ENCODE results near the gene BCL11B. TPM values are rescaled to one million over a fixed set of nuclear protein-coding genes. Genes with fewer than 3 reads are reported as not detected.

Gene BCL11B
- polyA plus RNA-seq, 3 donors = 0.01 TPM; not detected in 2

DNA sequence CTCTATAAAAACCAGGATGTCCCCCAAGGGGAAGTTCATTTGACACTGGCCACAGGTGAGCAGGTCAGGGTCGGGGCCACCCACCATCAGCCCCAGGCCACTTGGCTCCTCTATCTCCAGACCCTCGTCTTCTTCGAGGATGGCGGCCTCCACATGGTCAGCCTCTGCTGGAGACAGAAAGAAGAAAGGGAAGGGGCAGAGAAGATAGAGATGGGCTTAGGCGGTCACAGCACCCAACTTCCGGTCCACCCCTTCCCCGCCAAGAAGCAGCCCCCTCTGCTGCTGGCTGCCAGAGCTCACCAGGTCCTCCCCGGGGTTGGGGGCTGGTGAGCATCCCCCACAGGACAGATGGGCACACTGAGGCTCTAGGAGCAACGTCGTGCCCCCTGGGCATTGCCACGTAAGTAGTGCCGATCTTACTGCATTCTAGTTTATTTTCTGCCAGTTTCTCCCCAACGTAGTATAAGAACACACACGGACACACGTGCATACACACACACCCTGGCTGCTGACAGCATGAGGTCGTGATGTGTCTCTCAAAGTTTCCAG lies 14.2 kb downstream of the BCL11B start:
- Histone ChIP-seq H3K27me3 (ENCODE audit: control insufficient read depth in 2 of 2, insufficient read depth in 2 of 2, low read length in 2 of 2) (peaks cover 10 to 50% of the 10 kb centered on the region in 2 donors), H3K4me2 (replicated peaks; ENCODE audit: extremely low read depth, low read length, poor library complexity, severe bottlenecking) (no peak overlapping the region), H3K9ac (ENCODE audit: insufficient read depth, low read length, poor library complexity, severe bottlenecking) (no peak overlapping the region), H3K79me2 (ENCODE audit: insufficient read depth, low read length) (no peaks in the 10 kb centered on the region), H3K36me3 (replicated peaks in 1 of 2; ENCODE audit: control insufficient read depth in 1 of 2, insufficient read depth in 2 of 2, low read length in 2 of 2) (no peaks in the 10 kb centered on the region), H4K20me1 (ENCODE audit: insufficient read depth, low read length) (no peaks in the 10 kb centered on the region), H3K27ac (ENCODE audit: low read depth in 1 of 2, low read length in 2 of 2) (no peak overlapping the region), H2AFZ (ENCODE audit: insufficient read depth, low read depth, low read length, poor library complexity, severe bottlenecking) (no peak overlapping the region), H3K4me1 (ENCODE audit: control insufficient read depth in 1 of 2, insufficient read depth in 2 of 2, low read length in 2 of 2) (no peaks in the 10 kb centered on the region), H3K9me3 (replicated peaks in 1 of 2; ENCODE audit: control insufficient read depth in 1 of 2, insufficient read depth in 1 of 2, low read length in 2 of 2) (no peaks in the 10 kb centered on the region), H3K4me3 (replicated peaks in 1 of 3; ENCODE audit: low read depth in 2 of 3, low read length in 3 of 3) (no peak overlapping the region)
- peaks cover 0 to 3% (median 1%) of the 10 kb centered on the region in 7 donors for H3K9me3 Mint-ChIP-seq
- H3K36me3 Mint-ChIP-seq = no peaks in the 10 kb centered on the region
- H3K27me3 Mint-ChIP-seq (ENCODE audit: low read depth in 3 of 3) = peaks cover 36 to 62% (median 41%) of the 10 kb centered on the region in 3 donors
- no peak overlapping the region for H3K4me3 Mint-ChIP-seq
- H3K4me1 Mint-ChIP-seq = no peaks in the 10 kb centered on the region
- 83% methylated on average over 12 of the region's 16 CpGs for WGBS (ENCODE audit: insufficient coverage)
- TF ChIP-seq, protein P1, sequence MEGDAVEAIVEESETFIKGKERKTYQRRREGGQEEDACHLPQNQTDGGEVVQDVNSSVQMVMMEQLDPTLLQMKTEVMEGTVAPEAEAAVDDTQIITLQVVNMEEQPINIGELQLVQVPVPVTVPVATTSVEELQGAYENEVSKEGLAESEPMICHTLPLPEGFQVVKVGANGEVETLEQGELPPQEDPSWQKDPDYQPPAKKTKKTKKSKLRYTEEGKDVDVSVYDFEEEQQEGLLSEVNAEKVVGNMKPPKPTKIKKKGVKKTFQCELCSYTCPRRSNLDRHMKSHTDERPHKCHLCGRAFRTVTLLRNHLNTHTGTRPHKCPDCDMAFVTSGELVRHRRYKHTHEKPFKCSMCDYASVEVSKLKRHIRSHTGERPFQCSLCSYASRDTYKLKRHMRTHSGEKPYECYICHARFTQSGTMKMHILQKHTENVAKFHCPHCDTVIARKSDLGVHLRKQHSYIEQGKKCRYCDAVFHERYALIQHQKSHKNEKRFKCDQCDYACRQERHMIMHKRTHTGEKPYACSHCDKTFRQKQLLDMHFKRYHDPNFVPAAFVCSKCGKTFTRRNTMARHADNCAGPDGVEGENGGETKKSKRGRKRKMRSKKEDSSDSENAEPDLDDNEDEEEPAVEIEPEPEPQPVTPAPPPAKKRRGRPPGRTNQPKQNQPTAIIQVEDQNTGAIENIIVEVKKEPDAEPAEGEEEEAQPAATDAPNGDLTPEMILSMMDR (IDR thresholded peaks at IDR 0.05) = no peak
- H3K27ac Mint-ChIP-seq = no peak overlapping the region
- intact Hi-C loops (cut with micrococcal nuclease) = no loop called here
- DNase-seq = no peak

DNA sequence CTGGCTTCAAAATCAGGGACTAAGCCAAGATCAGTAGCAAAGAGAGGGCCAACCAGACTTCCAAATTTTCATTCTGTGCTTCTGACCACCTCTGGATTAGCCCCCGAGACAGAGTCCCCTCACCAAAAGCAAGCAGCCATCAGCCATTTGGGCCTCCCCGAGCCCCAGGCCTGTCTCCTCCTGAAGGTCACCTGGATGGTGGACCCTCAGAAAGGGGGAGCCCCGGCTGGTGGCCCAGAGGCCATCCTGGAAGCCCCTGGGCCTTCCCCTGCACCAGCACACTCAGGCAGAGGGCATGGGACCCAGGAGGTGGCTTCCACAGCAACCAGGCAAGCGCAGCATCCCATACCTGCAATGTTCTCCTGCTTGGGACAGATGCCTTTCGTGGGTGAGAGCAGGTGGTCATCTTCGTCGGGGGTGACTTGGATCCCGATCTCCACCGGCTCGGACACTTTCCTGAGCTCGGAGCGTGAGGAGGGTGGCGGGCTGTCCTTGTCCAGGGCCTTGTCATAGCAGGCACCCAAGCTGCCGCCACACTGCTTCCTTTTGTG lies 14.8 kb downstream of the BCL11B start:
- H3K36me3 ChIP-seq (replicated peaks in 1 of 2; ENCODE audit: control insufficient read depth in 1 of 2, insufficient read depth in 2 of 2, low read length in 2 of 2) = no peaks in the 10 kb centered on the region
- no peaks in the 10 kb centered on the region for H4K20me1 ChIP-seq (ENCODE audit: insufficient read depth, low read length)
- no peak overlapping the region for H3K9ac ChIP-seq (ENCODE audit: insufficient read depth, low read length, poor library complexity, severe bottlenecking)
- H3K9me3 ChIP-seq (replicated peaks in 1 of 2; ENCODE audit: control insufficient read depth in 1 of 2, insufficient read depth in 1 of 2, low read length in 2 of 2) = no peaks in the 10 kb centered on the region
- Mint-ChIP-seq H3K4me1 (no peaks in the 10 kb centered on the region), H3K9me3 (peaks cover 0 to 2% (median 0%) of the 10 kb centered on the region in 7 donors), H3K27me3 (ENCODE audit: low read depth in 3 of 3) (peaks cover 30 to 58% (median 36%) of the 10 kb centered on the region in 3 donors), H3K4me3 (no peak overlapping the region), H3K36me3 (no peaks in the 10 kb centered on the region), H3K27ac (no peak overlapping the region)
- TF ChIP-seq, protein P1 (IDR thresholded peaks at IDR 0.05) = no peak
- peaks cover 5 to 44% of the 10 kb centered on the region in 2 donors for H3K27me3 ChIP-seq (ENCODE audit: control insufficient read depth in 2 of 2, insufficient read depth in 2 of 2, low read length in 2 of 2)
- no peak overlapping the region for H3K4me2 ChIP-seq (replicated peaks; ENCODE audit: extremely low read depth, low read length, poor library complexity, severe bottlenecking)
- no peaks in the 10 kb centered on the region for H3K4me1 ChIP-seq (ENCODE audit: control insufficient read depth in 1 of 2, insufficient read depth in 2 of 2, low read length in 2 of 2)
- no peak overlapping the region for H3K27ac ChIP-seq (ENCODE audit: low read depth in 1 of 2, low read length in 2 of 2)
- no peak overlapping the region for H3K4me3 ChIP-seq (replicated peaks in 1 of 3; ENCODE audit: low read depth in 2 of 3, low read length in 3 of 3)
- DNase-seq = no peak
- 94% methylated on average over 14 of the region's 14 CpGs for WGBS (ENCODE audit: insufficient coverage)
- no peaks in the 10 kb centered on the region for H3K79me2 ChIP-seq (ENCODE audit: insufficient read depth, low read length)
- intact Hi-C loops (cut with micrococcal nuclease) = no loop called here
- H2AFZ ChIP-seq (ENCODE audit: insufficient read depth, low read depth, low read length, poor library complexity, severe bottlenecking) = no peak overlapping the region
